HepG2 (cell line): Measurements from ENCODE around the gene NES. TPM values are rescaled to one million over a fixed set of nuclear protein-coding genes. Genes with fewer than 3 reads are reported as not detected.

Experiments used
- ATF7 ChIP-seq, 2 experiments: fragments of 450-650 bp in 1 of 2; sonication (generic) in 1 of 2; formaldehyde crosslinking in 1 of 2; IDR thresholded peaks; 2 replicates each; pipeline versions ENCODE4 v1.4.0 to v1.6.1; 2016 to 2020; ENCODE audit warnings: antibody characterized with exemption in 1 of 2, mild to moderate bottlenecking in 1 of 2, missing genetic modification reagents in 1 of 2
- CBX5 ChIP-seq: sonication (generic); formaldehyde crosslinking; IDR thresholded peaks from 2 replicates; pipeline ENCODE4 v1.4.0; 2020; ENCODE audit warnings: missing genetic modification reagents, borderline replicate concordance
- CEBPG ChIP-seq: IDR thresholded peaks from 2 replicates; pipeline ENCODE4 v1.6.1; 2016
- CENPT ChIP-seq: sonication (generic); formaldehyde crosslinking; IDR thresholded peaks from 2 replicates; pipeline ENCODE4 v1.8.0; 2022; ENCODE audit warnings: low read depth, mild to moderate bottlenecking, moderate library complexity, missing genetic modification reagents
- GTF3A ChIP-seq: sonication (generic); formaldehyde crosslinking; conservative IDR thresholded peaks from 2 replicates; pipeline ENCODE4 v1.4.0; 2020; ENCODE audit warnings: mild to moderate bottlenecking, missing genetic modification reagents
- HNF1B ChIP-seq: sonication (generic); formaldehyde crosslinking; IDR thresholded peaks from 2 replicates; pipeline ENCODE4 v1.5.1; 2020; ENCODE audit warnings: mild to moderate bottlenecking, moderate library complexity, missing genetic modification reagents
- HNF4G ChIP-seq, 2 experiments: sonication (generic) in 1 of 2; formaldehyde crosslinking in 1 of 2; IDR thresholded peaks; 2 replicates each; pipeline versions ENCODE4 v1.4.0 to v1.6.1; 2011 to 2020; ENCODE audit warnings: borderline replicate concordance in 2 of 2, low read depth in 2 of 2, mild to moderate bottlenecking in 2 of 2, low read length in 1 of 2, missing genetic modification reagents in 1 of 2, moderate library complexity in 1 of 2
- MYPOP ChIP-seq: sonication (generic); formaldehyde crosslinking; IDR thresholded peaks from 2 replicates; pipeline ENCODE4 v1.8.1; 2023; ENCODE audit warnings: mild to moderate bottlenecking, moderate library complexity, missing genetic modification reagents
- NONO ChIP-seq, 2 experiments: fragments of 450-650 bp in 1 of 2; sonication (generic) in 1 of 2; formaldehyde crosslinking in 1 of 2; IDR thresholded peaks in 1 of 2; conservative IDR thresholded peaks in 1 of 2; 2 replicates each; pipeline versions ENCODE4 v1.6.1 to v1.8.0; 2017 to 2022; ENCODE audit warnings: mild to moderate bottlenecking in 1 of 2, missing genetic modification reagents in 1 of 2, moderate library complexity in 1 of 2
- NR1H2 ChIP-seq: sonication (generic); formaldehyde crosslinking; IDR thresholded peaks from 2 replicates; pipeline ENCODE4 v1.8.1; 2022; ENCODE audit warnings: low read depth, missing genetic modification reagents, borderline replicate concordance
- PPARG ChIP-seq: conservative IDR thresholded peaks from 2 replicates; pipeline ENCODE4 v1.6.1; 2016; ENCODE audit warnings: missing biosample characterization, missing genetic modification reagents
- PTBP1 ChIP-seq: fragments of 200-400 bp; formaldehyde crosslinking; IDR thresholded peaks from 2 replicates; pipeline ENCODE4 v1.6.1; 2018; ENCODE audit warnings: low read length, low read depth; ENCODE audit not compliant: poor library complexity, severe bottlenecking
- RBM39 ChIP-seq: fragments of 200-400 bp; formaldehyde crosslinking; IDR thresholded peaks from one replicate; pipeline ENCODE4 v1.6.1; 2018; ENCODE audit warnings: antibody characterized with exemption, mild to moderate bottlenecking, low read depth, low read length; ENCODE audit not compliant: poor library complexity, severe bottlenecking
- RFXANK ChIP-seq: IDR thresholded peaks from 2 replicates; pipeline ENCODE4 v1.6.1; 2016
- TFDP1 ChIP-seq: IDR thresholded peaks from 2 replicates; pipeline ENCODE4 v1.6.1; 2016; ENCODE audit warnings: missing compliant biosample characterization, missing genetic modification reagents, borderline replicate concordance
- ZNF333 ChIP-seq: sonication (generic); formaldehyde crosslinking; IDR thresholded peaks from 2 replicates; pipeline ENCODE4 v1.4.0; 2020; ENCODE audit warnings: mild to moderate bottlenecking, missing genetic modification reagents, borderline replicate concordance
- ZNF343 ChIP-seq: sonication (generic); formaldehyde crosslinking; IDR thresholded peaks from 2 replicates; pipeline ENCODE4 v1.4.0; 2020; ENCODE audit warnings: mild to moderate bottlenecking, missing genetic modification reagents
- ZNF580 ChIP-seq: IDR thresholded peaks from 2 replicates; pipeline ENCODE4 v1.6.1; 2016; ENCODE audit warnings: low read depth, borderline replicate concordance
- ZNF691 ChIP-seq: sonication (generic); formaldehyde crosslinking; IDR thresholded peaks from 2 replicates; pipeline ENCODE4 v1.4.0; 2020; ENCODE audit warnings: missing genetic modification reagents, low read depth, mild to moderate bottlenecking, borderline replicate concordance
- ZNF782 ChIP-seq: sonication (generic); formaldehyde crosslinking; IDR thresholded peaks from 2 replicates; pipeline ENCODE4 v1.4.0; 2020; ENCODE audit warnings: missing genetic modification reagents, mild to moderate bottlenecking, borderline replicate concordance
- polyA plus RNA-seq, 8 experiments: library from polyadenylated mRNA; depleted of rRNA in 3 of 8; stranded (reverse) in 7 of 8; unstranded in 1 of 8; fragments of >200 nt; fragmentation: Illumina TruSeq in 4 of 8; extraction: Trizol in 4 of 8; gene quantifications; 2 replicates each; pipeline versions ENCODE4 v1.2.1 to v1.2.3, GENCODE V29; 2011 to 2016; ENCODE audit warnings: low read depth in 4 of 8, missing spikeins in 1 of 8, mixed read lengths in 1 of 8; ENCODE audit not compliant: insufficient read depth in 1 of 8
- total RNA-seq, 5 experiments: library from RNA; depleted of rRNA; stranded (reverse); fragments of >200 nt; fragmentation: Illumina TruSeq; extraction: Trizol; gene quantifications; 2 replicates each; pipeline ENCODE4 v1.2.3, GENCODE V29; 2016; ENCODE audit warnings: low read depth in 1 of 5

NES gene
- total and polyA plus RNA-seq, 2 of the 13 experiments (the other 11 are each of a cell fraction or from before 2014, with no cell fraction given) = 1.7 to 16.6 TPM

GRCh38 chr1:156659988-156660751 lies 17.0 kb downstream of the NES start (continued):
- TF ChIP-seq PTBP1 (no peak), ATF7 (IDR thresholded peaks at IDR 0.05) (peak; percentile 91), ATF7 (CRISPR knock-in tag; IDR thresholded peaks at IDR 0.05) (peak; percentile 96), HNF1B (CRISPR knock-in tag) (peak; percentile 68), CBX5 (peak; percentile 45; the same call in 1 of the 2 replicates), ZNF691 (CRISPR knock-in tag) (peak; percentile 69; the same call in 1 of the 2 replicates), GTF3A (CRISPR knock-in tag) (no peak), ZNF343 (CRISPR knock-in tag) (no peak), ZNF782 (CRISPR knock-in tag) (no peak), RFXANK (CRISPR knock-in tag) (no peak), HNF4G (IDR thresholded peaks at IDR 0.05; ENCODE audit: borderline replicate concordance, low read depth, low read length) (peak; percentile 6; the same call in 1 of the 2 replicates), HNF4G (CRISPR knock-in tag; IDR thresholded peaks at IDR 0.05; ENCODE audit: borderline replicate concordance, low read depth) (no peak), PPARG (CRISPR knock-in tag) (peak; percentile 36; the same call in 1 of the 2 replicates), CENPT (no peak), NR1H2 (CRISPR knock-in tag) (no peak; the same call in 1 of the 2 replicates), MYPOP (0 out of 2 replicates have a peak, but pooled peaks have one; percentile 8), ZNF333 (0 out of 2 replicates have a peak, but pooled peaks have one; percentile 78), CEBPG (CRISPR knock-in tag) (no peak), RBM39 (peak; percentile 41), ZNF580 (CRISPR knock-in tag) (peak; percentile 78; the same call in 1 of the 2 replicates), TFDP1 (CRISPR knock-in tag) (peak; percentile 57; the same call in 1 of the 2 replicates), NONO (IDR thresholded peaks at IDR 0.05) (no peak), NONO (CRISPR knock-in tag; conservative IDR thresholded peaks at IDR 0.05) (peak; percentile 89)
